A673 (cell line): ENCODE data around the gene VMO1. TPM values are rescaled to one million over a fixed set of nuclear protein-coding genes. Genes with fewer than 3 reads are reported as not detected.

Source experiments
- BruUV-seq: library from RNA; stranded (reverse); fragments of 400-500 nt; replicated peaks from 2 replicates; lab custom pipeline; 2021; lab: Mats Ljungman, UMichigan
- CTCF ChIA-PET: fragments of 300-600 bp; sonication (Branson Sonifier 250); formaldehyde crosslinking; loops from one replicate; lab custom pipeline; 2022; ENCODE audit warnings: antibody characterized with exemption; lab: Charles Lee
- POLR2A ChIA-PET: fragments of 300-600 bp; sonication (Branson Sonifier 250); formaldehyde crosslinking; loops from one replicate; lab custom pipeline; 2022; ENCODE audit warnings: antibody characterized with exemption; ENCODE audit not compliant: low non-redundant PET; lab: Charles Lee
- DNase-seq: peaks from one replicate; pipeline ENCODE4 v3.0.0-alpha.2; 2015; ENCODE audit warnings: low spot score
- H3K27ac ChIP-seq: fragments of 200-600 bp; sonication (generic); 2 replicates; pipeline ENCODE4 v1.5.1; 2016; ENCODE audit warnings: mixed run types, low read depth, mild to moderate bottlenecking, mixed read lengths, antibody characterized with exemption, low read length; ENCODE audit not compliant: poor library complexity, severe bottlenecking
- H3K27me3 ChIP-seq: fragments of 200-600 bp; sonication (generic); replicated peaks from 2 replicates; pipeline ENCODE4 v1.6.1; 2017; ENCODE audit warnings: mixed run types, low read depth, mild to moderate bottlenecking, mixed read lengths, antibody characterized with exemption, low read length; ENCODE audit not compliant: insufficient read depth, poor library complexity
- H3K36me3 ChIP-seq: fragments of 200-600 bp; sonication (generic); 2 replicates; pipeline ENCODE4 v1.6.1; 2016; ENCODE audit warnings: mixed run types, mild to moderate bottlenecking, mixed read lengths, antibody characterized with exemption, low read length; ENCODE audit not compliant: insufficient read depth, poor library complexity, severe bottlenecking
- H3K4me1 ChIP-seq: fragments of 200-600 bp; sonication (generic); 2 replicates; pipeline ENCODE4 v1.6.1; 2017; ENCODE audit warnings: mixed run types, mild to moderate bottlenecking, mixed read lengths, antibody characterized with exemption, low read length; ENCODE audit not compliant: insufficient read depth, poor library complexity, severe bottlenecking
- H3K4me3 ChIP-seq: fragments of 200-600 bp; sonication (generic); 2 replicates; pipeline ENCODE4 v1.5.1; 2016; ENCODE audit warnings: low read depth, mixed run types, mild to moderate bottlenecking, mixed read lengths, low read length; ENCODE audit not compliant: poor library complexity, severe bottlenecking
- H3K9me3 ChIP-seq: fragments of 200-600 bp; sonication (generic); 2 replicates; pipeline ENCODE4 v1.6.1; 2016; ENCODE audit warnings: mixed run types, low read depth, mild to moderate bottlenecking, mixed read lengths, antibody characterized with exemption, low read length; ENCODE audit not compliant: poor library complexity, severe bottlenecking
- EZH2 ChIP-seq: fragments of 200-600 bp; sonication (generic); IDR thresholded peaks from 2 replicates; pipeline ENCODE4 v1.6.1; 2017; ENCODE audit warnings: borderline replicate concordance, low read depth, mild to moderate bottlenecking, mixed read lengths, antibody characterized with exemption, low read length; ENCODE audit not compliant: poor library complexity, severe bottlenecking
- intact Hi-C: fragments of 100-400 bp; cut with micrococcal nuclease; formaldehyde crosslinking; loops from one replicate; pipeline ENCODE4 v1.10.0; 2022; ENCODE audit not compliant: unreplicated experiment
- total RNA-seq: library from RNA; stranded (reverse); gene quantifications from 2 replicates; pipeline ENCODE4 v1.2.3, GENCODE V29; 2021
- TF ChIP-seq, protein P1 (sequence below): fragments of 300-800, 200-600 bp; sonication (generic); conservative IDR thresholded peaks from 2 replicates; pipeline ENCODE4 v1.5.1; 2017; ENCODE audit warnings: low read depth, mild to moderate bottlenecking, antibody characterized with exemption, low read length, moderate library complexity, mixed read lengths

The VMO1 gene
- total RNA-seq, 1 experiment from 2014 or later, result 28.6 TPM

DNA sequence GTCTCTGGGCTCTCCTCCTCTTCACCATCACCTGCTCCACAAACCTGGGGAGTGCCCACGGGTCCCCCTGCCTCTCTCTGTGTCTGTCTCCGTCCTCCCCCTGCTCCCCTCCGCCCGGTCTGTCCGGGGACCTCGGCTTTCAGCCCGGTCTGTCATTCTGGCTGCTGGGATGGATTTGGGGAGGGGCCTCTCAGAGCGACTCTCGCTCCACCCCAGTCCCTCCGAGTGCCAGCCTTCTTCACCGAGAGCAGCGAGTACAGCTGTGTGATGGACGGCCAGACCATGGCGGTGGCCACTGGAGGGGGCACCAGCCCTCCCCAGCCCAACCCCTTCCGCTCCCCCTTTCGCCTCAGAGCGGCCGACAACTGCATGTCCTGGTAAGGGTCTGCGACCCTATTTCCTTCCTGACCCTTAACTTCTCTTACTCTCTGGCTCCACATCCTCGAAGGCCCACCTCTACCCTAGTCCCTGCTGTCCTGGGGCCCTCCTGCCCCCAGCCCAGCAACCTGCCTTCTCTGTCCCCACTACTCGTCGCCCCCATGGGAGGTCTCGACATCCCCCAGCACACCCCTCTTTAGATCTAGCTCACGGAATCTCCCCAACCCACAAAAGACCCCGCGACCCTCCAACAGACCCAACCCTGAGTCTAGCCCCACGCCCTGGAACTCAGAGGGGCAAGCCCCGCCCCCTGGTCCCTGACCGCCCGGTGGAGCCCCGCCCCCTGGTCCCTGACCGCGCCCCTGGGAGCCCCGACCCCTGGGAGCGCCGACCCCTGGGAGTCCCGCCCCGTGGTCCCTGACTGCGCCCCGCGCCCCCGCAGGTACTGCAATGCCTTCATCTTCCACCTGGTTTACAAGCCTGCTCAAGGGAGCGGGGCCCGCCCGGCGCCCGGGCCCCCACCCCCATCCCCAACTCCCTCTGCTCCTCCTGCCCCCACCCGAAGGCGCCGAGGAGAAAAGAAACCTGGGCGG, 40.9 kb downstream of the VMO1 start:
- no peak for DNase-seq
- TF ChIP-seq, protein P1, sequence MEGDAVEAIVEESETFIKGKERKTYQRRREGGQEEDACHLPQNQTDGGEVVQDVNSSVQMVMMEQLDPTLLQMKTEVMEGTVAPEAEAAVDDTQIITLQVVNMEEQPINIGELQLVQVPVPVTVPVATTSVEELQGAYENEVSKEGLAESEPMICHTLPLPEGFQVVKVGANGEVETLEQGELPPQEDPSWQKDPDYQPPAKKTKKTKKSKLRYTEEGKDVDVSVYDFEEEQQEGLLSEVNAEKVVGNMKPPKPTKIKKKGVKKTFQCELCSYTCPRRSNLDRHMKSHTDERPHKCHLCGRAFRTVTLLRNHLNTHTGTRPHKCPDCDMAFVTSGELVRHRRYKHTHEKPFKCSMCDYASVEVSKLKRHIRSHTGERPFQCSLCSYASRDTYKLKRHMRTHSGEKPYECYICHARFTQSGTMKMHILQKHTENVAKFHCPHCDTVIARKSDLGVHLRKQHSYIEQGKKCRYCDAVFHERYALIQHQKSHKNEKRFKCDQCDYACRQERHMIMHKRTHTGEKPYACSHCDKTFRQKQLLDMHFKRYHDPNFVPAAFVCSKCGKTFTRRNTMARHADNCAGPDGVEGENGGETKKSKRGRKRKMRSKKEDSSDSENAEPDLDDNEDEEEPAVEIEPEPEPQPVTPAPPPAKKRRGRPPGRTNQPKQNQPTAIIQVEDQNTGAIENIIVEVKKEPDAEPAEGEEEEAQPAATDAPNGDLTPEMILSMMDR, result no peak
- TF ChIP-seq EZH2, result no peak
- no TSS peak for BruUV-seq

DNA sequence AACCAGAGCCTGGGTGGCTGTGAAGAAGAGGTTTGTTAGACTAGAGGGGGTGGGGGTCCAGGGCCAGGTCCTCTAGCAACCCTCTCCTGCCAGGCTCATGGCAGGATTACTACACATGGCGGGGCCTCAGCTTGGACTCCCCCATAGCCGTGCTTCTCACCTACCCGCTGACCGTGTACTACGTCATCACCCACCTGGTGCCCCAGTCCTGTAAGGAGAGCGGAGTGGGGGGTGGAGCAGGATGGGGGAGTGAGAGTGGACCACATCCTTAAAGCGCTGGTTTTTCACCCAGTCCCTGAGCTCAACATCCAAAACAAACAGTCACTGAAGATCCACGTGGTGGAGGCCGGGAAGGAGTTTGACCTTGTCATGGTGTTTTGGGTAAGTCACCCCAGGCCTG, 42.3 kb downstream of the VMO1 start:
- CTCF ChIA-PET, result interaction anchor here (0.6 kb wide), 1 partner anchor 126 kb away, joined by 7 read pairs; no protein-coding TSS in a partner anchor
- H3K27me3 ChIP-seq, result peaks cover 16% of the 10 kb centered on the region

More for the DNA sequence above, 40.9 kb downstream of the VMO1 start:
- H3K27me3 ChIP-seq, result peaks cover 26% of the 10 kb centered on the region
- no peak overlapping the region for H3K27ac ChIP-seq
- POLR2A ChIA-PET, result no interaction called here
- no peaks in the 10 kb centered on the region for H3K9me3 ChIP-seq
- H3K36me3 ChIP-seq, result no peaks in the 10 kb centered on the region
- intact Hi-C loops, result no loop called here
- CTCF ChIA-PET, result no interaction called here
- no peak overlapping the region for H3K4me3 ChIP-seq
- H3K4me1 ChIP-seq, result peaks cover 3% of the 10 kb centered on the region

DNA sequence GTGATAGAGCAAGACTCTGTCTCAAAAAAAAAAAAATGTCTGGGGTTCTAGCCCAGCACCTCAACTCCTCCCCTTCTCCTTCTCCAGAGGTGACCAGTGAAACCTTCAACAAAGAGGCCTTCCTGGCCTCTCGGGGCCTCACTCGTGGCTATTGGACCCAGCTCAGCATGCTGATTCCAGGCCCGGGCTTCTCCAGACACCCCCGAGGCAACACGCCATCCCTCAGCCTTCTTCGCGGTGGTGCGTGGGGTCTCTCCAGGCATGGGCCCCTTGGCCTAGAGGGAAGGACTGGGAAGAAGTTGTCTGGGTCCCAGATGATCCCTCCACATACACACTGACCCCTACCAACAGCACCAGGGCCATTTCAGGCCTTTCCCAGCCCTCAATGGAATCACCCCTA, 42.9 kb downstream of the VMO1 start:
- CTCF ChIA-PET, result no interaction called here

More for the DNA sequence above, 42.3 kb downstream of the VMO1 start:
- intact Hi-C loops, result no loop called here
- H3K4me3 ChIP-seq, result no peak overlapping the region
- no peak for DNase-seq
- no peaks in the 10 kb centered on the region for H3K36me3 ChIP-seq
- no TSS peak for BruUV-seq
- peaks cover 7% of the 10 kb centered on the region for H3K4me1 ChIP-seq
- TF ChIP-seq EZH2, result no peak
- TF ChIP-seq, protein P1, result no peak
- H3K27ac ChIP-seq, result no peak overlapping the region
- H3K9me3 ChIP-seq, result no peaks in the 10 kb centered on the region
- POLR2A ChIA-PET, result no interaction called here

More for the DNA sequence above, 42.9 kb downstream of the VMO1 start:
- no peak overlapping the region for H3K27ac ChIP-seq
- no peak for DNase-seq
- BruUV-seq, result no TSS peak
- H3K4me3 ChIP-seq, result no peak overlapping the region
- H3K36me3 ChIP-seq, result no peaks in the 10 kb centered on the region
- peaks cover 16% of the 10 kb centered on the region for H3K27me3 ChIP-seq
- intact Hi-C loops, result no loop called here
- POLR2A ChIA-PET, result no interaction called here
- H3K4me1 ChIP-seq, result peaks cover 8% of the 10 kb centered on the region
- no peaks in the 10 kb centered on the region for H3K9me3 ChIP-seq
- TF ChIP-seq, protein P1, result no peak
- no peak for TF ChIP-seq EZH2
